Hematopoietic multipotent progenitor cell treated with erythropoietin and hydrocortisone succinate and interleukin-3 and kit ligand, for 15 days (in vitro differentiated cells): Measurements from ENCODE around the gene RASAL1.
"Not testable (repeated sequence)": the region's sequence is repeated elsewhere in the genome, so short reads cannot be mapped to it uniquely, and the experiment has no call there.

Source experiments
- DNase-seq: peaks from one replicate; pipeline ENCODE4 v3.0.0-alpha.2; 2015; ENCODE audit warnings: low spot score

Gene RASAL1

DNA sequence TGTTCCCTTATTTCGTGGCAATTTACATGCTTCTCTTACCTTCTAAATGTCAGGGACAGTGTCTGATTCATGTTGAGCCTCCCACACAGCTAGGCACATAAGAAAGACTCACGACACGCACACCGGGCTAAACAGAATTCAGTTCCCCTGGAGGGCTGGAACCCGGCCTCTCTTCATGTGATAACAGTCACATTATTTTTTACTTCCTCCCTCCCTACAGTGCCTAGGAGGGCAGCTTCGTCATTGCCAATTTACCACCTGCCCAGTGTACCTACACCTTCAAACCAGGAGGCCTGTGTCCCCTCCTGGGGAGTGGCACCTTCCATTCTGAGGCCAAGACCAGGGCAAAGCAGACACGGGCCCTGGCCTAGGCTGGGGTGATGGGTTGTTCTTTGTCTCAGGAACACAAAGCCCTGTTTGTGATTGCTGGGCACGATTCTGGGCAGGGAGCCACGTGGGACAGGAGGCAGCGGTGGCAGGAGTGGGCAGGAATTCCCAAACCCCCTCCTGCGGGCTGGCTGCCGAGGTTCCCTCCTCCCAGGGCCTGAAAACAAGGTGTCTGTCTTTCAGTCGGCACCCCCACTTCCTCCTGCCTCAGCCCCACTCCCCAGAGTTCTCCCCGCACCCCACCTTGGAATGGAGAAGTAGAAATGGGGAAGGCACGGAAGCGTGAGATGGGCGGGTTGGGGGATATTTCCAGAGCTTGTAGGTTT, 6.8 kb upstream of the RASAL1 start:
- DNase-seq, result no peak

DNA sequence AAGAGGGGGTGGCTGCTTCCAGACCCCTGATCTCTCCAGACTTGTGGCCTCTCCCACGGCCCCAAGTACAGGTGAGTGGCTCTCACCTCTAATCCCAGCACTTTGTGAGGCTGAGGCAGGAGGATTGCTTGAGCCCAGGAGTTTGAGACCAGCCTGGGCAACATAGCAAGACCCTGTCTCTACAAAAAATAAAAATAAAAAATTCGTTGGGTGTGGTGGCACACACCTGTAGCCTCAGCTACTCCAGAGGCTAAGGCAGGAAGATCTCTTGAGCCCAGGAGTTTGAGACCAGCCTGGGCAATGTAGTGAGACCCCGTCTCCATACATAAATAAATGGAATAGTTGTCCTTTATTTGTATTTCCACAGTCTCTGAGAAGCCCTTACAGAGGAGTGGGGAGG, 6.2 kb upstream of the RASAL1 start:
- DNase-seq, result not testable (repeated sequence)

DNA sequence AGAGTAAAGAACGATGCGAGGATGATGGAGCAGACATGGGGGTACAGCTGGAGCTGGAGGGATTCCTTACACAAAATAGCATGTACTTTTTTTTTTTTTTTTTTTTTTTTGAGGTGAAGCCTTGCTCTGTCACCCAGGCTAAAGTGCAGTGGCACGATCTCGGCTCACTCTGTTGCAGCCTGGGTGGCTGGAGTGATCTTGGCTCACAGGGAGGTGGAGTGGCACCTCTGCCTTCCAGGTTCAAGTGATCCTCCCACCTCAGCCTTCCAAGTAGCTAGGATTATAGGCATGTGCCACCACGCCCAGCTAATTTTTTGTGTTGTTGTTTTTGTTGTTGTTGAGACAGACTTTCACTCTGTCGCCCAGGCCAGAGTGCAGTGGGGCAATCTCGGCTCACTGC, 5.1 kb upstream of the RASAL1 start:
- DNase-seq, result no peak

DNA sequence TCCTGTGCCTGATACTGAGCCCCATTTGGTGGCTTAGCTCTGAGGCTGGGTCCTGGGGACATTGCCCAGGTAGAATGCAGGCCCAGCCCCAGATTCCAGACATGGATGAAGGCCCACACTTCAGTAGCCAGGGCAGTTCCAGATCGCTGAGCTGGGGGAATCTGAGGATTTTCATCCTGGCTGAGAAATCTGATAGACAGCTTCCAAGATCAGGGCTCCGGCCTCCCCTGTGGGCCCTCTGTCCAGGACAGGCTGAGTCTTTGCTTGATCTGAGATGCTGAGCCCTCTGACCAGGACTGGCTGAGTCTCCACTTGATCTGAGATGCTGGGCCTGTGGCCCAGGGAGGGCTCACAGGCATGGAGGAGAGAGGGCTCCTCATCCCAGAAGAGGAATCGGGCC, 3.3 kb upstream of the RASAL1 start:
- DNase-seq, result no peak

DNA sequence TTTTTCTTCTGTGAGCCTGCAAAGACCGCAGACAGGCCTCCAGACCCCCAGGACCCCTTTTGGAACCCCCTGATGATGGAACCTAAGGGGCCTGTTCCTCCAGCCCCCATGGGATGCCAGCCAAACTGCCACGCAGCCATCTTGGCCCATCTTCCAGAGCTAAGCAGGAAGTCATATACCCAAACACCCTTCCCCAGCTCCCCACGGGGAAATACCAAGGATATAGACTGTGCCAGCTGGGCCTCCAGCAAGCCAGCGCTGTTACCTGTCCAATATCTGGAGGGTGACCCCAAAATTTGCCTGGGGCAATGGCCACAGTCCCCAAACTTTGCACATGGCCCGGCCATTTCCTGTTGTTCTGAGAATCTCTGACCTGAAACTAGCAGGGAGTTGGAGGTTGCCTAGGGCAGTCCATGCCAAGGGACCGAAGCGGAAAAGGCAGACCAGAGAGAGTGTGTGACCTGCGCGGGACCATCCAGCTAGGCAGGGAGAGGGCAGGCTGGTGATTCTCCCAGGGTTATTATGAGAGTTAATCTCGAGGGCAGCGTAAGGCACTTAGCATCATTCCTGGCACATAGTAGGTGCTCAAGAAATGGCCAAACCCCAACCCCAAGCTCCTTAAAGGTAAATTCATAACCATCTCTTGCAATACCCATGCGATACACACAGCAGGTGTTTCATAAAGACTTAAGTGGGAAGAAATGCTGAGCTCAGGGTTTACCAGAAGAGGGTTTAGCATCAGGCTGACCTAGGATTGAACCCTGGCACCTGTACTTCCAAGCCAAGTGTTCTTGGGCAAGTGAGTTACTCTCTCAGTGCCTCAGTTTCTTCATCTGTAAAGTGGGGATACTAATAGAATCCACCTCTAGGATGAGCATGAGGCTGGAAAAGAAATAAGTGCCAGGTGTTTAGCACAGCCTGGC, 2.6 kb upstream of the RASAL1 start:
- DNase-seq, result no peak

DNA sequence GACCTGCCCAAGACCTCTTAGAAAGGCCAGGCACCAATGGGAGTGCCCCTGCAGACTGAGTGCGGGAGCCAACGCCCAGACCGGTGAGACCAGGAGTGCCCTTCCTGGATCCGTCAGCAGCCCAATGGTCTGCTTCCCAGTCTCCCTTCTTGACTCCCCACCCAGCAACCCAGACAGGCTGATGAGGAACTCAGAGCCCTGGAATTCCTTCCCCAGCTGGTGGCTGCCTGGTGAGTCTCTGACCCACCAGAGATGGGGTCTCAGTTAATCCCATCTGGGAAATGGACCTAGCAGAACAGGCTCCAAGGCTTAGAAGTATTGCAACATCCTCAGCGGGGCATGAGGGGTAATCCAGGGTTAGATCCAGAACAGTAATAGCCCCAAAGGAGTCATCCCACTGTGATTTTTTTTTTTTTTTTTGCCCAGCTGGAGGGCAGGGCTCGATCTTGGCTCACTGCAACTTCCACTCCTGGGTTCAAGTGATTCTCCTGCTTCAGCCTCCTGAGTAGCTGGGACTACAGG, 1.5 kb upstream of the RASAL1 start:
- DNase-seq, result no peak

DNA sequence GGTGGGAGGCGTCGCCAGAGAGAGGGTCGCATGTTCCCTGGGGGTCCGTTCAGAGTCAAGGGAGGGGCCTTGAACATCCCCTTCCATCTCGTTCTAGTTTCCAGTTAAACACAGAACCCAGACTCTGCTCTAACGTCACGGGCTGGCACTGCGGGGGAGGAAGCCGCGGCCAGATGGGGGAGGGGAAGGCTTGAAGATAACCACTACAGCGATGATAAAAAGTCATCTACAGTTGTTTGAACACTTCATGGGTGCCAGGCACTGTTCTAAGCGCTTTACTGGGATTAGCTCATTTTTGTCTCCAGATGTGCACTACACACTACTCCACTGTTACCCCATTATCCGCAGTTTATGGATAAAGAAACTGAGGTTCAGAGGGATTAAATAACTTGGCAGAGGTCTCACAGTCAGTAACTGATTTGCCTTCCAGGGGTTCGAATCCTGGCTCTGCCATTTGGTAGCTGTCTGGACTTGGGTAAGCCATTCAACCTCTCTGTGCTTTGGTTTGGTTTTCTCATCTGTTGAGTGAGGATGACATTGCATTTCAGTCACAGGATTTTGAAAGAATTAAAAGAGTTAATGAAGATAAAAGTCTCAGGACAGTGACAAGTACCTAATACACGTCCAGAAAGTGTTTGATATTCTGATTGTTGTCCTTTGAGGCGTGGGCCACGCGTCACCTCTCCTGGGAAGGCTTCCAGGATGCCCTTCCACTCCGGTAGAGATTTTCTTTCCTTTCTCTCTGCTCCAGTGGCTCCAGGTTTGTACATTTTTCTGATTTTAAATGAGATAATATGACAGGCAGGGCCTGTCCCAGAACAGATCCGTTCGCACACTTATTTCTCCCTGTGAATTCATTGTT, 798 bp upstream of the RASAL1 start:
- DNase-seq, result no peak

DNA sequence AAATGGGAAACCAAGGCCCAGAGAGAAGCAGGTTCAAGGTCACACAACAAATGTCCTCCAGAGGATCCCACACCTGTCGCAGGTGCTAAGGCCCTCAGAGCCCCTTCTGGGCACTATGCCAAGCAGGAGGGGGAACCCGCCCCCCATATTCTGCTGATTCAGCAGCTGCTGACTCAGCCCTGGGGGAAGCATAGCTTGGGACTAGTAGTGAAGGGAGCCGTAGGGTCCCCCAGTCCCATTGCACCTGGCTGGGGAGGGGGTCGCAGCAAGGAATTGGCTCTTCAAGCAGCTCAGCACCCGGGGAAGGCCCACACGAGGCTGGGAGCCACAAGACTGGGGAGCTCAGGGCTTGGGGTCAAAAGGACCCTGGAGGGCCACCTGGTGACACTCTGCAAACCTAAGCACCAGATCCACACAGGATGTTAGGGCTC, 1.0 kb downstream of the RASAL1 start:
- DNase-seq, result no peak

DNA sequence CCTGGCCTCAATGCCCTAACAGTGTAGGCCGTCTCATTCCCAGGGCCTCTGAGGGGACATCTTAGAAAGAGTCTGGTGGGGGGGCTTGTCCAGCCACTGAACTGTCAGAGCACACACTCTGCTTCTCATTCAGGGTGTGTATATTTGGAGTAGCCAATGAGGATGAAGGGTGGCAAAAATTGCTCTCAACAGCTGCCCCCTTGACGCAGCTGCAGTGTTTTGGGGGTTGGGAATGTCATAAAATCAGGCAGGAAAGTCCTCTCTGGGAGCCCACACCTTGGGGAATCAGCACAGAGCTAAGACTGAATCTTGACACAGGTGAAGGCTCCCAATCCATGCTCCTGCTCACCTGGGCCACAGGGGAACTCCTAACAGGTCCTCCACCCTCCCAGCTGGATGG, 1.5 kb downstream of the RASAL1 start:
- DNase-seq, result no peak

DNA sequence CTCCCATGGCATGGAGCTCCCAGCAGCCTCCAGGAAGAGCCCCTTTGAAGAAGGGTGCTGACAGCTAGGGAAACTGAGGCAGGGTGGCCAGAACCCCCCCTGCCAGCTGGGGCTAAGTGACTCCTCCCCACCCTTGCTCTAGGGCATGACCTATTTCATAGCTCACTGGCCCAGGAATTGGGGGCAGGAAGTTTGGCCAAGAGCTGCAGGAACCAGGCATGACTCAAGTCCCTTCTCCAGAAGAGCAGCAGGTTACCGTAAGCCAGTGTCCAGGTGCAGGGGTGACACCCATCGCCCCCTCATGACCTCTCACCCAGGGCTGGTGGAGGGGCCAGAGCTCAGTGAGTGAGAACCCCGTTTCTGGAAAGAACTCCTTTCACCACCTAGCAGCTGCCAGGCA, 1.9 kb downstream of the RASAL1 start:
- no peak for DNase-seq

DNA sequence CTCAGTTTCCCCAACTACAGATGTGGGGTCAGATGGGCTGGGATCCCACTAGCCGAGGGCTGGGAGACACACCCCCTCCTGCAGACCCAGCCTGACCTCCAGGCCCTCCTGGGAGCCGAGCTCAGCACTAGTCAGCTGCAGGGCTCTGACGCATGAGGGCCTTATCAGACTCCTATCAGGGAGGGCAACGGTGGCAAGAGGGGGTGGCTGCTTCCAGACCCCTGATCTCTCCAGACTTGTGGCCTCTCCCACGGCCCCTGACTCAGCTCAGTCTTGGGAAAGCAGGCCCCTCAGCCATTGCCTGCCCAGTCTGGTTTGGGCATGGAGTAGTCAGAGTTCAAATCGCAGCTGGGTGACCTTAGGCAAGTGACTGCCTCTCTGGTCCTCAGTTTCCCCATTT, 2.5 kb downstream of the RASAL1 start:
- no peak for DNase-seq

DNA sequence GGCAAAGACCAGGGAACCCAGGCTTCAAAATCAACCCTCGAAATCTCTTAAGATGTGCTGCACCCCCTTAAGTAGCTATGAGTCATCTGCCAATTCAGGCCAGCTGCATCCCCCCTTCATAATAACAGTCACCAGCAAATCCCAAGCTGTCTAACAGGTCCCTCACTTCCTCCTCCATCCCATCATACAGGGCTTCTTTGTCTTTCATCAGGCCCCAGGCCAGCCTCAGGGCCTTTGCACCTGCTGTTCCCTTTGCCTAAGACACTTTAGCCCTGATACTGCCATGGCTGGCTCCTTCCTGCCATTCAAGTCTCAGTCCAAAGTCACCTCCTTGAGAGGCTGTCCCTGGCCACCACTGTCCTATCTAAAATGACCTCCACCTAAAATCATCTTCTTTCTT, 4.0 kb downstream of the RASAL1 start:
- DNase-seq, result no peak

DNA sequence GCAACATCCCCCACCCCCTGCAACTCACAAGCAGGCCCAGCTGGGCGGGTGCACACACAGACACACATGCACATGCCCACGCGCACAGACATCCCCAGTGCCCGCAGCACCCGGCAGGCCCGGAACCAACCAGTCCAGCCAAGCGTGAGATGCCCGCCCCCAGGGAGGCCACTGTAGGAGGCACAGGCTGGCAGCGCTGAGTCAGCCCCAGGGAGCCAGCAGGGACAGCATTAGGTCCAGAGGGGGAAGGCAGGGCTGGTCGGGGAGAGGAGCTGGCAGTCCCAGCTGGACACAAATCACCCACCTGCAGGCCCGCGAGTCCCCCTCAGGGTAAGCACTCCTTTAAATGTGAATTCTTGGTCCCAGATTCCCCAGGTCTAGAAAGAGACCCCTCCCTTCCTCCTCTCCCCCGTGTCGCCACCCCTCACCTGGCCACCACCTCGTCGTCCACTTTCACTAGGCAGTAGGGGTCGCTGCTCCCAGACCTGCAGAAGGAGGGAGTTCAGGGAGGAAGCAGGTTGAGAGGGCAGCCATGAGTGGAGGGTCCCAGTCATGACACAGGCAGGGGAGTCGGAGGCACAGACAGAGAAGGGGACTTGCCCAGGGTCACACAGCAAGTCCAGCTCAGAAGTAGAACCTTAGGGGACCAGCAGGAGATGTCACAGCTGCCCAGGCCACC, 5.0 kb downstream of the RASAL1 start:
- no peak for DNase-seq

DNA sequence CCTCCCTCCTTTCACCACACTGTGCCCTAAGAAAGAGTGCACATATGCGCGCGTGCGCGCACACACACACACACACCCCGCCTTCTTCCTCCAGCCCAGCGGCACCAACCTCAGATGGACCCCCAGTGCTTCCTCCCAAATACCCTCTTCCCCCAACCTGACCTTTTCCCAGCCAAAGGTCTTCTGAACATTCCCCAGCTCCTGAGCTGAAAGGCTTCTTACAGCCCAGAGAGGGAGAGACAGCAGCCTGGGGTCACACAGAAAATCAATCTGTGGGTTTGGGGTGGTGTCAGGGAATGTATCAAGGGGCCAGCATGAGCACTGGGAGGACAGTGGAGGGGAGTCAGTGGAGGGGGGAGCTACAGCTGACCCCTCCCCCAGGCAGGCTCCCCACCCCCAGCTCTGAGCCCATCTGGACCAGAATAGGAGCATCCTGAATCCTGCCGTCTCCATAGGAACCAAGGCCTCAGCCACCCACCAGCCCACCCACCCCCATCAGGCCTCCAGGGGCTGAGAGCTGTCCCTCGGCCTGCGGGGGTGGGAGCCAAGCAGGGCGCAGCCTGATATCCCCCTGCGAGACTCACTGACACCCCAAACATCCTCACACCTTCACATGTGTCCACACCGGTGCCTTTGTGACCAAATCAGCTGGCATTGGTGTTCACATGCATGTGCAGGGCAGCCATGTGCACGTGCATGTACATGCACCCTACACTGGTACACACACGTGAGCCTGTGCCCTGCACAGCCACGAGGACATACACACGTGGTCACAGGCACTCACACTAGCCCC, 5.7 kb downstream of the RASAL1 start:
- DNase-seq, result no peak

DNA sequence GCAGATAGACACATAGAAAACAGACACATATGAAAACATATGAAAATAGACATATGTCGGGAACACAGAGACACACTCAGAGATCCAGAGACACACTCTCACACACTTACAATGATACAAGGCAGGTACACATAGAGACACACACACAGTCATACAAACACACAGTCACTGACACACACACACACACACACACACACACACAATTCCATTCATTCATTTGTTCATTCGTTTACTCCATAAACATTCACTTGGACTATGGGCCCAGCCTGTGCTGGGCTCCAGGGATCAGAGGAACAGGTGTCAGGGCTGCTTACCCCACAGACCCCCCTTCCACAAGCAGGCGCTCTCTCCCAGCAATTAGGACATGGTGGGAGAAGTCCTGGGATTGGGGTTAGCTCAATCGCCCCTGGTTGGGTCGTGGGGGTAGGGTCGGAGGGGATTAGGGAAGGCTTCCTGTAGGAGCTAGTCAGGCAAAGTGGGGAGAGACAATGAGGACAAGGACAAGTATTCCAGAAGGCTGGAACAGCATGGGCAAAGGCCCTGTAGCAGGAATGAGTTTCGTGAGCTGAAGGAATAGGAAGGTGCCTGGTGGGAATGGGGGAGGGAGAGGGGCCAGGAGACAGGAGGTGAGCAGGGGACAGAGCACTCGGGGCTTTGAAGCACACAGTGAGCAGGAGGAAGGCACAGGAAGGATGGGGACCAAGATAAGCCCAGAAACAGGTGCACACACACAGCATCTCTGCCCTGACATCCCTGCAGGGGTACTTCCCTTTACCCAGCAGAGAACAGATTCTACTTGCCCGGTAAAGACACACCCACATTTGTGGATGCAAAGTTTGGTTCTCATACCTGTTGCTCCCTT, 6.5 kb downstream of the RASAL1 start:
- no peak for DNase-seq

DNA sequence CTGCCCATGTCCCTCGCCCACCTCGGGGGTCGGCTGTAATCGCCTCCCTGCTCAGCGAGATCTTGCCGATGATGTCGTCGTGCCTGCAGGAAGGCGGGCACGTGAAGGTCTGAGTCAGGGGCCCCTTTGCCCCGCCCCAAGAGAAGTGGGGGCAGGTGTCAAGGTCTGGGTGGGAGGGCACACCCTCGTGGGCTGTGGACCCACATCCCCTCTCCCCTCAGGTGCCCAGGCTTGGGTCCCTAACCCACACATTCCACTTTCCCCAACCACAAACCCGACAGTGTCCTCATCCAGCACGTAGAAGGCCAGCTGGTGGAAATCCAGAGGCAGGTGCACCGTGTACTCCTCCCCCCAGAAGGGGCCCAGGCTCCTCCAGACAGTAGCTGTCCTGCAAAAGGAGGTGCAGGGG, 7.8 kb downstream of the RASAL1 start:
- DNase-seq, result no peak

DNA sequence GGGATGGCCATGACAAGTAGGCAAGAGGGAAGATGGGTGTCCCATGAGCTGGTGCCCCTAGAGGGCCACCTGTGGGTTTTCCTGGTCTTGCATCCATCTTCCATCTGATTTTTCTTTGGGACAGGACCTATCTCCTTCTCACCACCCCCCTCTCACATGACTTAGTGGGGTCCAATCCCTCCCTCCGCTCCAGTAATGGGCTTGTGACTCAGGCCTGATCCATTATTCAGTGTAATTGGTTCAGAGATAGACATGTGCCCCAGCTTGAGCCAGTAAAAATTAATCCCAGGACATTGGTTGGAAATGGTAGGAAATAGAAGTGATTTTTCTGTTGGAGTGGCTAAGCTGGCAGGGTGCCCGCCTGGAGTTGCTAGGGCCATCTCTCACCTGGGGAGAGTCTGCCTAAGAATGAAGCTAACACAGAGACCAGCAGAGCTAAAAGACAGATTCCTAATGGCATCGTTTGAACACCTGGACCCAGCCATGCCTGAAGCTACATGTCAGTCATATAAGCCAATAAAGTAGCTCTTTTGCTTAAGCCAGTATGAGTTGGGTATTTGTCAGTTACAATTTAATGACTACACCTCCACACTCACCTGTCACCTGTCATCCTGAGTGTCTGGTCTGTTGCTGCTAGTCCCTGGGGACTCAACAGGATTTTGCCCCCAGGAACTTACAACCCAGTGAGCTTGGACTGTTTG, 14.7 kb downstream of the RASAL1 start:
- no peak for DNase-seq

DNA sequence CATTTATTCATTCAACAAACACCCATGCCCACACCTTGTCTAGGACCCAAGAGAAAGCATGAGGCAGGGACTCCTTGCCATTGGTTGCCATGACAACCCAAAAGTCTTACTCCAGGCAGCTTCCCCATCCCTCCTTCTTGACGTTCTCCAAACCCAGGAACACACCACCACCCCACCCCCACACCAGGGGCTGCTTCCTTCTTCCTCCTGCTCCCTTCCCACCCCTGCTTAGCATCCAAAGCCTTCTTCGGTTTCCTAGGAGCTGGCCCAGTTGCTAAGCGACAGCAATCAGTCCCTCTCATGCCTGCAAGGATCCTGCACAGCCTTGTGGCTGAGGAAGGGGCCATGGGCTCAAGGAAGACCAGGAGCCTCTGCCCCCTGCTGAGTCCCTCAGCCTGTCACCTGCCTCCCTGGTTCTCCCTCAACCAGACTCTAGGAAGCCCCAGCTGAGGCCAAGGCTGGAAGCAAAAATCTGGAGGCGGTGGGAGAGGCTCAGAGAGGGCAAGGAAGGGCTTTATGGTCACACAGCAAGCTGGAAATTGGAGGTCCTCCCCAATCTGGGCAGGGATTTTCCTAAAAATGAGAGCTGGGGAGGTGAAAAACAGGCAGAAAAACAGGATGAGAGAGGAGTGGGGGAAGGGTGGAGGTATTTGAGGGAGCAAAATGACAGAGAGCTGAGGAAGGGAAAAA, 15.4 kb downstream of the RASAL1 start:
- no peak for DNase-seq

DNA sequence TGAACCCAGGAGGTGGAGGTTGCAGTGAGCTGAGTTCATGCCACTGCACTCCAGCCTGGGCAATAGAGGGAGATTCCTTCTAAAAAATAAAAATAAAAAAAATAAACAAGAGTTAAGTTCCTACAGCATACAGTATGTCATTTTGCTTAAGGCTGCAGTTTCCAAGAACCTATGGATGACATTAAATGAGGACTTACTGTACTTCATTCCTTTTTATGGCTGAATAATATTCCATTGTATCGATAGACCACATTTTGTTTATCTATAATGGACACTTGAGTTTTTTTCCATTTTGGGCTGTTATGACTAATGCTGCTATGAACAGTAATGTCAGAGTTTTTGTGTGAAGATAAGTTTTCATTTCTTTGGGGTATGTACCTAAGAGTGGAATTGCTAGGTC, 17.4 kb downstream of the RASAL1 start:
- no peak for DNase-seq
